SK-N-MC (cell line): ENCODE results near the gene AFAP1.
"Not testable (repeated sequence)": the region's sequence is repeated elsewhere in the genome, so short reads cannot be mapped to it uniquely, and the experiment has no call there.

Experiments
- DNase-seq: peaks from one replicate; pipeline ENCODE4 v3.0.0-alpha.2; 2011; ENCODE audit warnings: low read depth, low spot score
- H3K27ac ChIP-seq: fragments of 200-600 bp; sonication (generic); 2 replicates; pipeline ENCODE4 v1.5.1; 2016; ENCODE audit warnings: mixed run types
- H3K36me3 ChIP-seq: fragments of 200-600 bp; sonication (generic); 2 replicates; pipeline ENCODE4 v1.6.1; 2017; ENCODE audit warnings: antibody characterized with exemption, low read length, mixed read lengths; ENCODE audit not compliant: insufficient read depth
- H3K4me3 ChIP-seq: fragments of 200-600 bp; sonication (generic); 2 replicates; pipeline ENCODE4 v1.5.1; 2016
- H3K9ac ChIP-seq: fragments of 200-600 bp; sonication (generic); 2 replicates; pipeline ENCODE4 v1.8.0; 2017; ENCODE audit warnings: mixed run types, mixed read lengths; ENCODE audit not compliant: insufficient read length
- H3K9me3 ChIP-seq: fragments of 200-600 bp; sonication (generic); 2 replicates; pipeline ENCODE4 v1.6.1; 2017; ENCODE audit warnings: low read depth, mild to moderate bottlenecking, antibody characterized with exemption, low read length, moderate library complexity, mixed read lengths
- EZH2 ChIP-seq: fragments of 200-600 bp; sonication (generic); IDR thresholded peaks from one replicate; pipeline ENCODE4 v1.6.1; 2017; ENCODE audit warnings: antibody characterized with exemption
- FOXP2 ChIP-seq: optimal IDR thresholded peaks from 2 replicates; pipeline ENCODE3; 2011; ENCODE audit warnings: mild to moderate bottlenecking, moderate library complexity; ENCODE audit not compliant: insufficient read depth; ENCODE audit errors: extremely low read length, control extremely low read depth
- POLR2AphosphoS5 ChIP-seq: IDR thresholded peaks from 2 replicates; pipeline ENCODE4 v1.6.1; 2012; ENCODE audit warnings: mild to moderate bottlenecking, low read depth, low read length, borderline replicate concordance

The AFAP1 gene

DNA sequence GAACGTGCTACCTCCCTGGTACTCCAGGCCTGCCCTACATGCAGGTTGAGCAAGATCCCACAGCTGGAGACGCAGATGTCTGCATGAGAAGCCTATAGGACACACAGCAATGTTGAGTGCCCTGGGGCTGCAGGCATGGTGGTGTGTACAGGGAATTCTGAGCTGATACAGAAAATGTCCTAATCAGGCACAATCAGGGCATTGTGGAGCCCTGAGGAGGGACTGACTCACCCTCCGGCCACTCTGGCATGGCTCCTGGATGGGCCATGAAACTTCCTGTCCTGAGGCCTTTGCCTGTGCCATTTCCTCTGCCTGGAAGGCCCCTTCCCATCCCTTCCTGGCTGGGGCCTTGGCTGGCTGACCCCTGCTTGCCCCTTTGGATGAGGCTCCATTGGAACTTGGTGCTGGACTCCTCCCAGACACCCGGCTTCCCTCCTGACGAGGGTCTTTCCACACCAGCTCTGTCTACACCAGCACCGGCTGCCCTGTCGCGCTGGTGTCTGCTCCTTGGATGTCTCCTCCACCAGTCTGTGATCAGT lies 16.7 kb upstream of the AFAP1 start:
- Histone ChIP-seq H3K9me3 (no peaks in the 10 kb centered on the region), H3K4me3 (no peak overlapping the region), H3K36me3 (no peaks in the 10 kb centered on the region), H3K27ac (no peak overlapping the region), H3K9ac (no peak overlapping the region)
- DNase-seq: no peak
- no peak for TF ChIP-seq POLR2AphosphoS5
- no peak for TF ChIP-seq EZH2
- TF ChIP-seq FOXP2: no peak

DNA sequence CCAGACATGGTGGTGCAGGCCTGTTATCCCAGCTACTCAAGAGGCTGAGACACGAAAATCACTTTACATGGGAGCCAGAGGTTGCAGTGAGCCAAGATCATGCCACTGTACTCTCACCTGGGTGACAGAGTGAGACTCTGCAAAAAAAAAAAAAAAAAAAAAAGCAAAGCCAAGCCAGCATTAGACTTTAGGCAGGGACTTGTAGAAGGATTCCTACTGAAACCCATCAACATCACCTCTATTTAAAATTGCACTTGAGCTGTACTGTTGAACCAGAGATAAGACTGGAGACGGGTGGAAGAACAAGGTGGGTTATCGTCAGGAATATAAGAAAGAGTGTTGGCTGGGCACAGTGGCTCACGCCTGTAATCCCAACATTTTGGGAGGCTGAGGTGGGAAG lies 15.7 kb upstream of the AFAP1 start:
- no peak overlapping the region for H3K4me3 ChIP-seq
- TF ChIP-seq POLR2AphosphoS5 (no peak), FOXP2 (no peak), EZH2 (no peak)
- no peak overlapping the region for H3K9ac ChIP-seq
- no peak for DNase-seq
- H3K27ac ChIP-seq: no peak overlapping the region
- no peaks in the 10 kb centered on the region for H3K36me3 ChIP-seq
- no peaks in the 10 kb centered on the region for H3K9me3 ChIP-seq

GRCh38 chr4:7952615-7953014 lies 13.0 kb upstream of the AFAP1 start:
- Histone ChIP-seq H3K9ac (no peak overlapping the region), H3K4me3 (no peak overlapping the region), H3K27ac (no peak overlapping the region), H3K36me3 (no peaks in the 10 kb centered on the region), H3K9me3 (no peaks in the 10 kb centered on the region)
- DNase-seq: no peak
- no peak for TF ChIP-seq FOXP2
- no peak for TF ChIP-seq POLR2AphosphoS5
- TF ChIP-seq EZH2: no peak

DNA sequence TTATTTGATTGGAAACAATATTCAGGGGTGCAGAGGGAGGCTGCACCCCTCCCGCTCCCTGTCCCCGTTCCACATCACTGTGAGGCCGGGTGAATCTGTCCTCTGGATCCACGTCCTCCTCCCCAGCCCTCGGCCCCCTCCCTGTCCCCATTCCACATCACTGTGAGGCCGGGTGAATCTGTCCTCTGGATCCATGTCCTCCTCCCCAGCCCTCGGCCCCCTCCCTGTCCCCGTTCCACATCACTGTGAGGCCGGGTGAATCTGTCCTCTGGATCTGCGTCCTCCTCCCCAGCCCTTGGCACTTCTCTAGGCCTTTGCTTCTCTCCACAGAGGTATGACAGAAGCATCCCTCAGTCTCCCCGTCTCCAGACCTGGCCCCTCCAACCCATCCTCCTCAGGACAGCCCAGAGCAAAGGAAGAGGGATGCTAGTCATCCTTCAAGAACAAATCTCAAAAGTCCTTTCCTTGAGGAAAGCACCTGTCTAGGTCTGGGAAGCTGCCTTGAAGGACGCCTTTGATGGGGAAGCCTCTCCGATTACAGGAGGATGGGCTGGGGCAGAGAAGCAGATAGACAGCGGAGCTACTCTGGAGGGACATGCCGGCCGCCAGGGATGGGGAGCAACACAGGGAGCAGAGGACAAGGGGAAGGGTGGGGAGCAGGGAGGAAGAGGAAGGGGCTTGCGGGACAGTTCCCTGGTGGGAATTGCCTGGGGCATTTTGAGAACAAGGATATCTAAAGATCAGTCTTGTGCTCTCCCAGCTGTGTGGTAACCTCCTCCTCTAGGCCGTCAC lies 10.8 kb upstream of the AFAP1 start:
- no peak overlapping the region for H3K9ac ChIP-seq
- H3K36me3 ChIP-seq: no peaks in the 10 kb centered on the region
- DNase-seq: no peak
- no peaks in the 10 kb centered on the region for H3K9me3 ChIP-seq
- TF ChIP-seq POLR2AphosphoS5 (no peak), EZH2 (no peak), FOXP2 (no peak)
- H3K27ac ChIP-seq: no peak overlapping the region
- H3K4me3 ChIP-seq: no peak overlapping the region

- Histone ChIP-seq H3K27ac (no peak overlapping the region), H3K4me3 (no peak overlapping the region), H3K9ac (no peak overlapping the region), H3K9me3 (no peaks in the 10 kb centered on the region), H3K36me3 (no peaks in the 10 kb centered on the region)
- DNase-seq: no peak
- TF ChIP-seq POLR2AphosphoS5 (no peak), FOXP2 (no peak), EZH2 (no peak)
Observed at GRCh38 chr4:7949759-7950158, 10.1 kb upstream of the AFAP1 start.

DNA sequence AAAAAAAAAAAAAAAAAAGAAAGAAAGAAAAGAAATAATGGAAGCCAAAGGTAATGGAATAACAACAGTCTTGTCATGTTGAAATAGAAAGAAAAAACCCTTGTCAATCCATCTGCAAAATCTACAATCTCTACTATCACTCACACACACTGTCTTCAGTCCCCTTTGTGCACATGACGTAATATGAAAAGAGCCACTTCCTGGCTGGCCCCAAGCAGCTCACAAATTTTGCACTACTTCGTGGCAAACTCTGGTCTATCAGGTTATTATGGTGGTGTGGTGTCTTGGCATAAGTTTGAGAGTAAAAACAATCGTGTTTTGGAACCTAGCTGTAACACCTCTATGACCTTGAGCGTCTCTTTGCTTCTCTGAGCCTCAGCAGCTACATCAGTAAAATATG lies 8.3 kb upstream of the AFAP1 start:
- DNase-seq: no peak
- Histone ChIP-seq H3K4me3 (no peak overlapping the region), H3K36me3 (no peaks in the 10 kb centered on the region), H3K9me3 (no peaks in the 10 kb centered on the region), H3K27ac (no peak overlapping the region), H3K9ac (no peak overlapping the region)
- TF ChIP-seq EZH2 (no peak), FOXP2 (no peak), POLR2AphosphoS5 (no peak)

- H3K9me3 ChIP-seq: no peaks in the 10 kb centered on the region
- H3K27ac ChIP-seq: no peak overlapping the region
- H3K9ac ChIP-seq: no peak overlapping the region
- no peaks in the 10 kb centered on the region for H3K36me3 ChIP-seq
- DNase-seq: no peak
- no peak for TF ChIP-seq FOXP2
- TF ChIP-seq EZH2: no peak
- TF ChIP-seq POLR2AphosphoS5: no peak
- H3K4me3 ChIP-seq: no peak overlapping the region
Observed at GRCh38 chr4:7945709-7946380, 6.2 kb upstream of the AFAP1 start.

GRCh38 chr4:7944599-7945220 lies 5.0 kb upstream of the AFAP1 start:
- H3K36me3 ChIP-seq: no peaks in the 10 kb centered on the region
- H3K4me3 ChIP-seq: no peak overlapping the region
- no peak overlapping the region for H3K9ac ChIP-seq
- H3K27ac ChIP-seq: no peak overlapping the region
- no peak for DNase-seq
- no peaks in the 10 kb centered on the region for H3K9me3 ChIP-seq
- TF ChIP-seq EZH2 (no peak), POLR2AphosphoS5 (no peak), FOXP2 (no peak)

DNA sequence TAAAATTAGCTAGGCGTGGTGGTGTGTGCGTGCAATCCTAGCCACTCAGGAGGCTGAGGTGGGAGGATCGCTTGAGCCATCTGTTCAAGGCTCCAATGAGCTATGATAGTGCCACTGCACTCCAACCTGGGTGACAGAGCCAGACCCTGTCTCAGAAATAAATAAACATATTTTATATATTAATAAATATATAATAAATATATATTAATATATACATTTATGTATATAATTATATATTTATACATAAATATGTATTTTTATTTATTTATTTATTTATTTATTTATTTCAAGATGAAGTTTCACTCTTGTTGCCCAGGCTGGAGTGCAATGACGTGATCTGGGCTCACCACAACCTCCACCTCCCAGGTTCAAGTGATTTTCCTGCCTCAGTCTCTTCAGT lies 4.0 kb upstream of the AFAP1 start:
- not testable (repeated sequence) for H3K9ac ChIP-seq, H3K9me3 ChIP-seq, H3K4me3 ChIP-seq, H3K36me3 ChIP-seq, H3K27ac ChIP-seq, DNase-seq
